GM19455 (cell line): Measurements from ENCODE around the gene IL27RA.
"Not testable (repeated sequence)": the region's sequence is repeated elsewhere in the genome, so short reads cannot be mapped to it uniquely, and the experiment has no call there.

Experiments used
- ATAC-seq: cut with Tn5 transposase; IDR thresholded peaks from one replicate; pipeline ENCODE4 v1.9.1; 2021; ENCODE audit not compliant: unreplicated experiment

The IL27RA gene

GRCh38 chr19:14027856-14028450, 3.6 kb upstream of the IL27RA start, which contains the start of gene RLN3:
Gene RLN3 (plus strand): TSS chr19:14028148. CDS start chr19:14028205, 57 bp downstream.
- no peak for ATAC-seq

GRCh38 chr19:14028901-14029300, 2.7 kb upstream of the IL27RA start:
- ATAC-seq = no peak

GRCh38 chr19:14030997-14031718, 404 bp upstream of the IL27RA start:
- ATAC-seq = no peak

- ATAC-seq = no peak
Observed at GRCh38 chr19:14033946-14034345, 2.4 kb downstream of the IL27RA start.

GRCh38 chr19:14035159-14035558, 3.6 kb downstream of the IL27RA start:
- not testable (repeated sequence) for ATAC-seq

- no peak for ATAC-seq
Observed at GRCh38 chr19:14035706-14036105, 4.1 kb downstream of the IL27RA start.

GRCh38 chr19:14039181-14039580, 7.6 kb downstream of the IL27RA start:
- ATAC-seq = no peak

DNA sequence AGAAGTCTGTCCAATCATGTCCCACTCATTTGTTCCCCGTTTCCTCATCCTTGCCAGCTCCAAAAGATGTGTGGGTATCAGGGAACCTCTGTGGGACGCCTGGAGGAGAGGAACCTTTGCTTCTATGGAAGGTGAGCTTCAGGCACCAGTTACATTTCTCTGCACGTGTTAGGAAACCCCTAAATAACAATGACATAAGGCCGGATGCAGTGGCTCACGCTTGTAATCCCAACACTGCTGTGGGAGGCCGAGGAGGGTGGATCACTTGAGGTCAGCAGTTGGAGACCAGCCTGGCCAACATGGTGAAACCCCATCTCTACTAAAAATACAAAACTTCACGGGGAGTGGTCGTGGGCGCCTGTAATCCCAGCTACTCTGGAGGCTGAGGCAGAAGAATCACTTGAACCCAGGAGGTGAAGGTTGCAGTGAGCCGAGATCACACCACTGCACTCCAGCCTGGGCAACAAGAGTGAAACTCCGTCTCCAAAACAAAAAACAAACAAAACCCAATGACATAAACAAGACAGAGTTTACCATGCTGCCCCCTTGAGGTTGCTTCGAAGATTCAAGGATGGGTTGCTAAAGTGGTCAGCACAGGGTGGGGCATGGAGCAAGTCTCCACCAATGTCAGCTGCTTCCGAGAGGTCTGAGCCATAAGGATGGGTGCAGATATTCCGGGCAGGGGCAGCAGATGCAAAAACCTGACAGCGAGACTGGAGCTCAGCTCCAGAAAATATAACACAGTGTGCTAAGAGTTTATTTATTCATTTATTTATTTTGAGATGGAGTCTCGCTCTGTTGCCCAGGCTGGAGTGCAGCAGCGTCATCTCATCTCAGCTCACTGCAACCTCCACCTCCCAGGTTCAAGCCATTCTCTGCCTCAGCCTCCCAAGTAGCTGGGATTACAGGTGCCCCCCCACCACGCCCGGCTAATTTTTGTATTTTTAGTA, 11.4 kb downstream of the IL27RA start:
- ATAC-seq = not testable (repeated sequence)

DNA sequence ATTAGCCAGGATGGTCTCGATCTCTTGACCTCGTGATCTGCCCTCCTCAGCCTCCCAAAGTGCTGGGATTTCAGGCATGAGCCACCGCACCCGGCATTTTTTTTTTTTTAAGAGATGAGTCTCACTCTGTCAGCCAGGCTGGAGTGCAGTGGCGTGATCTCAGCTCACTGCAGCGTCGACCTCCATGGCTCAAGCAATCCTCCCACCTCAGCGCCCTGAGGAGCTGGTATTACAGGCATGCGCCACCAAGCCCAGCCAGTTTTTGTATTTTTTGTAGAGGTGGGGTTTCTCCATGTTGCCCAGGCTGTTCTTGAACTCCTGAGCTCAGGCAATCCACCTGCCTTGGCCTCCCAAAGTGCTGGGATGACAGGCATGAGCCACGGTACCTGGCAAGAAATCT, 16.3 kb downstream of the IL27RA start:
- ATAC-seq = not testable (repeated sequence)

DNA sequence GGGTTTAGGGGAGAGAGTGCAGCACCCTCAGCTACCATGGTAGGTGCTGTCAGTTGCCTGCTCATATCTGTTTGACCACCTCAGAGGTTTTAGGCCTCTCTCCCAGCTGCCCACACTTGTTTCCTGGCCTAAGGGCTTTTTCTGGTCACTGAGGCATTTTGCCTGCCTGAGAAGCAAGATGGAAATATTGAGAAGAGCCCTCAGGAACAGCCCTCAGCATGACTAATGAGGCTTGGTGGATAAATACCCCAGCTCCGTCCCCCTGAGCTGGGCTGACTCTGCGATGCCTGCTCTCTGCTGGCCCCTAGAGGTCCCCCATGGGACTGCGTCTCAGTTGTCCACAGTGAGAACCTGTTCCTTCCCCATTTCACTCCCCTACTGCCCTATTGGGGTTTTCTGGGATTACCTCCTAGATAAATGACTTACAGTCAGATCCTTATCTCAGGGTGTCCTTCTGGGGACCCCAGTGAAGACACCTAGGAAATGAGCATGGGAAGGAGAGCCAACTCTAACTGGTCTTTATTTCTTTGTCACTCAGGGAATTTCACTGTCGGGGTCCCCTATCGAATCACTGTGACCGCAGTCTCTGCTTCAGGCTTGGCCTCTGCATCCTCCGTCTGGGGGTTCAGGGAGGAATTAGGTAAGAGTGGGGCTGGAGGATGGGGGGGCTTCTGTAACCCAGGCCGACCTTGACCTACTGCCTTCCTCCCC, 17.0 kb downstream of the IL27RA start:
- no peak for ATAC-seq

GRCh38 chr19:14050512-14050911, 18.9 kb downstream of the IL27RA start:
- ATAC-seq = no peak

- ATAC-seq = not testable (repeated sequence)
Observed at GRCh38 chr19:14050961-14051360, 19.4 kb downstream of the IL27RA start.

DNA sequence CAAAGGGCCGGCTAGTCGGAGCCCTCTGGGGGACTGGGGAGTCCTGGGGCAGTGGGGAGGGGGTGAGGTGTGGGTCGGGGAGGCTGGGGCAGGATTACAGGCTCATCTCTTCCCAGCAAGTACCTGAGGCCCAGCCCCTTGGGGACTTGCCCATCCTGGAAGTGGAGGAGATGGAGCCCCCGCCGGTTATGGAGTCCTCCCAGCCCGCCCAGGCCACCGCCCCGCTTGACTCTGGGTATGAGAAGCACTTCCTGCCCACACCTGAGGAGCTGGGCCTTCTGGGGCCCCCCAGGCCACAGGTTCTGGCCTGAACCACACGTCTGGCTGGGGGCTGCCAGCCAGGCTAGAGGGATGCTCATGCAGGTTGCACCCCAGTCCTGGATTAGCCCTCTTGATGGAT, 20.4 kb downstream of the IL27RA start:
- ATAC-seq = no peak

GRCh38 chr19:14052470-14052869, 20.9 kb downstream of the IL27RA start:
- ATAC-seq = no peak

DNA sequence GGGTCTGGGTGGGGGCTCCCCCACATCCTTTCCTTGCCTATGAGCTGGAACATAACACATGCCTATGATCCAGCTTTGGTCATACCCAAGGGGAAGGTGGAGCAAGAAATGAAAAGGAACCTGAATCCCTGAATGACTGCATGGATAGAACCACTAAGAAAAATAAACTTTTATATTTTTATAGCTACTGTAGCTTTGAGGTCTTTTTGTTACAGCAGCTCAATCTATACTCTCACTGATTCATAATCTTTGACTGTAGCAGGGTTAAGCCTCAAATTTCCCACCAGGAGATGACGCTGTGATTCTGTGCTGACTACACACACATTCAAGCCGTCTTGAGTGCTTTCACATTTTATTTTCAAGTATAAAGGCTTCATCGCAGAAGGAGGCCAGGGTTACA, 21.5 kb downstream of the IL27RA start:
- no peak for ATAC-seq

GRCh38 chr19:14053500-14053899, 21.9 kb downstream of the IL27RA start:
- no peak for ATAC-seq

DNA sequence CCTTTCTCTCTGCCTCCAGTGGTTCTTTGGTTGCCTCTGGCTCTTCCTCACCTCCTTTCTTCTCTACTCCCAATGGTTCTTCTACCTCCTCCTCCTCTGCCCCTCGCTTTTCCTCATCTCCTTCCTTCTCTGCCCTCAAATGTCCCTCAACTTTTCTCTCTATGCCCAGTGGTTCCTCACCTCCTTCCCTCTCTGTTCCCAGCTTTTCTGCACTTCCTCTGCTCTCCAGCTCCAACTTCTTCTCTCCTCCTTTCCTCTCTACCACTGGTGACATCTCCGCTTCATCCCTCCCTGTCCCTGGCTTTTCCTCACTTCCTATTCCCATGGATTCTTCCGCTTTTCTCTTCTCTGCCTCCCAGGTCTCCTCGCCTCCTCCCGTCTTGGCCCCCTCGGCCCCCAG, 22.5 kb downstream of the IL27RA start:
- ATAC-seq = no peak

GRCh38 chr19:14054721-14055120, 23.2 kb downstream of the IL27RA start:
- ATAC-seq = no peak

DNA sequence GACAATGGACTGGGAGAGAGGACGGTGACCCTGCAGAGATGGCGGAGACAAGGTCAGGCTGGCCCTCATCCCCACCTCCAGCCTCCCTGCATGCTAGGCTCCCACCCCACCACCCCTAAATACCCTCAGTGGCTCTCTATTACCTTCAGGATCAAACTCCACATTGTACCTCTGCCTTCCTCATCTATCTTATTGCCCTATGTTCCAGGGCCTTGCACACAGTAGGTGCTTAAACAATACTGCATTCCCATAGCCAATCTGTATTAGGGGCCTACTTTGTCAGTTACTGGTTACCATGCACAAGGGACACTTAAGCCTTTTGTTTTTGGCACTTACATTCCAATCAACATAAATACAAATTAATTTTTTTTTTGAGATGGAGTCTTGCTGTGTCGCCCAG, 23.8 kb downstream of the IL27RA start:
- ATAC-seq = no peak

- no peak for ATAC-seq
Observed at GRCh38 chr19:14056069-14056666, 24.6 kb downstream of the IL27RA start.
